CD14-positive monocyte (primary cell): ENCODE results near the gene DUSP19. TPM values are rescaled to one million over a fixed set of nuclear protein-coding genes. Genes with fewer than 3 reads are reported as not detected.

Experiments
- DNase-seq, 3 donors: peaks; one replicate each; pipeline ENCODE4 v3.0.0-alpha.2; 2011 to 2022
- H2AFZ ChIP-seq: 2 replicates; pipeline ENCODE4 v1.6.0; 2012; ENCODE audit warnings: mild to moderate bottlenecking, low read depth, low read length, inconsistent platforms; ENCODE audit not compliant: insufficient read depth, poor library complexity, severe bottlenecking
- H3K27ac ChIP-seq, 2 donors: 1 replicate in 1 of 2; 2 replicates in 1 of 2; pipeline ENCODE4 v1.5.1; 2012 to 2013; ENCODE audit warnings: low read length in 2 of 2, control low read depth in 1 of 2, inconsistent platforms in 1 of 2, low read depth in 1 of 2, mild to moderate bottlenecking in 1 of 2
- H3K27me3 ChIP-seq, 2 donors: one replicate each; pipeline versions ENCODE4 v1.6.0 to v1.6.1; 2011 to 2013; ENCODE audit warnings: low read length in 2 of 2; ENCODE audit not compliant: control insufficient read depth in 2 of 2, insufficient read depth in 2 of 2
- H3K36me3 ChIP-seq, 2 donors: replicated peaks in 1 of 2; 1 replicate in 1 of 2; 2 replicates in 1 of 2; pipeline versions ENCODE4 v1.5.1 to v1.6.1; 2012 to 2013; ENCODE audit warnings: low read length in 2 of 2, control low read depth in 1 of 2, inconsistent platforms in 1 of 2, mild to moderate bottlenecking in 1 of 2; ENCODE audit not compliant: insufficient read depth in 2 of 2, control insufficient read depth in 1 of 2
- H3K4me1 ChIP-seq, 2 donors: 1 replicate in 1 of 2; 2 replicates in 1 of 2; pipeline versions ENCODE4 v1.5.1 to v1.6.1; 2012 to 2013; ENCODE audit warnings: low read length in 2 of 2, control low read depth in 1 of 2, inconsistent platforms in 1 of 2, mild to moderate bottlenecking in 1 of 2, moderate library complexity in 1 of 2; ENCODE audit not compliant: insufficient read depth in 2 of 2, control insufficient read depth in 1 of 2
- H3K4me2 ChIP-seq: replicated peaks from 2 replicates; pipeline ENCODE3; 2012; ENCODE audit warnings: low read length, moderate library complexity, mild to moderate bottlenecking; ENCODE audit not compliant: poor library complexity, severe bottlenecking; ENCODE audit errors: extremely low read depth
- H3K4me3 ChIP-seq, 3 experiments: fragments of 200-600 bp in 1 of 3; sonication (generic) in 1 of 3; replicated peaks in 1 of 3; 1 replicate in 2 of 3; 2 replicates in 1 of 3; pipeline ENCODE4 v1.5.1; 2011 to 2013; ENCODE audit warnings: low read length in 3 of 3, mild to moderate bottlenecking in 3 of 3, control low read depth in 2 of 3, low read depth in 2 of 3, inconsistent platforms in 1 of 3, moderate library complexity in 1 of 3
- H3K79me2 ChIP-seq: 2 replicates; pipeline ENCODE4 v1.6.0; 2012; ENCODE audit warnings: mild to moderate bottlenecking, control low read depth, inconsistent platforms, low read length, moderate library complexity; ENCODE audit not compliant: insufficient read depth
- H3K9ac ChIP-seq: 2 replicates; pipeline ENCODE4 v1.6.0; 2017; ENCODE audit warnings: low read length, mild to moderate bottlenecking; ENCODE audit not compliant: insufficient read depth, poor library complexity, severe bottlenecking
- H3K9me3 ChIP-seq, 2 donors: replicated peaks in 1 of 2; 1 replicate in 1 of 2; 2 replicates in 1 of 2; pipeline versions ENCODE4 v1.5.1 to v1.6.1; 2012 to 2013; ENCODE audit warnings: low read length in 2 of 2, control low read depth in 1 of 2; ENCODE audit not compliant: control insufficient read depth in 1 of 2, insufficient read depth in 1 of 2
- H4K20me1 ChIP-seq: 2 replicates; pipeline ENCODE4 v1.6.0; 2012; ENCODE audit warnings: mild to moderate bottlenecking, low read length, control low read depth, moderate library complexity; ENCODE audit not compliant: insufficient read depth
- H3K27ac Mint-ChIP-seq, 7 donors: one replicate each; pipeline ENCODE4 v1.8.0; 2020; ENCODE audit warnings: mild to moderate bottlenecking in 7 of 7, mixed read lengths in 7 of 7, moderate library complexity in 6 of 7, inconsistent platforms in 2 of 7
- H3K27me3 Mint-ChIP-seq, 3 donors: one replicate each; pipeline ENCODE4 v1.8.0; 2021 to 2022; ENCODE audit warnings: low read depth in 3 of 3, mild to moderate bottlenecking in 3 of 3, mixed read lengths in 3 of 3, moderate library complexity in 3 of 3, inconsistent platforms in 1 of 3
- H3K36me3 Mint-ChIP-seq, 2 donors: one replicate each; pipeline ENCODE4 v1.8.0; 2020; ENCODE audit warnings: mixed read lengths in 2 of 2, inconsistent platforms in 1 of 2, mild to moderate bottlenecking in 1 of 2
- H3K4me1 Mint-ChIP-seq: one replicate; pipeline ENCODE4 v1.8.0; 2020; ENCODE audit warnings: mild to moderate bottlenecking, mixed read lengths
- H3K4me3 Mint-ChIP-seq, 2 donors: one replicate each; pipeline ENCODE4 v1.8.0; 2020; ENCODE audit warnings: mild to moderate bottlenecking in 2 of 2, mixed read lengths in 2 of 2, moderate library complexity in 1 of 2
- H3K9me3 Mint-ChIP-seq, 7 donors: one replicate each; pipeline ENCODE4 v1.8.0; 2020 to 2022; ENCODE audit warnings: mixed read lengths in 7 of 7, mild to moderate bottlenecking in 6 of 7, moderate library complexity in 6 of 7, inconsistent platforms in 2 of 7
- CTCF ChIP-seq: fragments of 200-600 bp; IDR thresholded peaks from one replicate; pipeline ENCODE4 v1.8.0; 2022; ENCODE audit warnings: antibody characterized with exemption, mild to moderate bottlenecking
- WGBS: methylation state at CpG from one replicate; pipeline ENCODE4 v1.1.5; 2013; ENCODE audit warnings: missing lambda C conversion rate; ENCODE audit not compliant: insufficient coverage; 5-methylcytosine and 5-hydroxymethylcytosine counted together
- intact Hi-C, 2 donors: fragments of 100-400 bp; cut with micrococcal nuclease; formaldehyde crosslinking; loops; one replicate each; pipeline versions ENCODE4 v1.15.0 to v1.15.1; 2023
- polyA plus RNA-seq, 3 donors: library from polyadenylated mRNA; depleted of rRNA in 1 of 3; unstranded in 2 of 3; stranded (reverse) in 1 of 3; fragments of 300-500 nt in 2 of 3; fragments of >200 nt in 1 of 3; fragmentation: Illumina TruSeq in 2 of 3; gene quantifications; 1 replicate in 2 of 3; 2 replicates in 1 of 3; pipeline ENCODE4 v1.2.3, GENCODE V29; 2012 to 2021
- small RNA-seq: library from RNA; depleted of rRNA; stranded (forward); fragments of <200 nt; gene quantifications from one replicate; pipeline ENCODE3, GENCODE V24; 2012; ENCODE audit warnings: low read depth; ENCODE audit not compliant: insufficient read length

DUSP19 gene
- polyA plus RNA-seq, 3 donors, result 0.13 to 0.30 (median 0.25) TPM

- Mint-ChIP-seq H3K4me3 (no peak overlapping the region), H3K4me1 (no peaks in the 10 kb centered on the region), H3K27me3 (peaks cover 0 to 2% (median 0%) of the 10 kb centered on the region in 3 donors), H3K9me3 (peaks cover 4 to 15% (median 11%) of the 10 kb centered on the region in 7 donors), H3K27ac (no peak overlapping the region), H3K36me3 (peaks cover 44 to 59% of the 10 kb centered on the region in 2 donors)
- H2AFZ ChIP-seq, result no peak overlapping the region
- no peak overlapping the region for H3K4me3 ChIP-seq
- WGBS, result no CpG with 5 or more reads among the region's 1 CpG
- DNase-seq, result no peak
- no peaks in the 10 kb centered on the region for H3K4me1 ChIP-seq
- no peaks in the 10 kb centered on the region for H4K20me1 ChIP-seq
- no peak overlapping the region for H3K9ac ChIP-seq
- intact Hi-C loops, result no loop called here
- H3K79me2 ChIP-seq, result no peaks in the 10 kb centered on the region
- H3K27me3 ChIP-seq, result no peaks in the 10 kb centered on the region
- H3K27ac ChIP-seq, result no peak overlapping the region
- no peak for TF ChIP-seq CTCF
- peaks cover 4 to 6% of the 10 kb centered on the region in 2 donors for H3K9me3 ChIP-seq
- peaks cover 15 to 73% of the 10 kb centered on the region in 2 donors for H3K36me3 ChIP-seq
- H3K4me2 ChIP-seq, result no peak overlapping the region
Measured at GRCh38 chr2:183148955-183149354, 70.4 kb downstream of the DUSP19 start.

GRCh38 chr2:183149489-183149888 lies 70.9 kb downstream of the DUSP19 start:
- H3K4me1 Mint-ChIP-seq, result no peaks in the 10 kb centered on the region
- no peak overlapping the region for H2AFZ ChIP-seq

More at GRCh38 chr2:183149489-183149888, 70.9 kb downstream of the DUSP19 start:
- H3K27ac Mint-ChIP-seq, result no peak overlapping the region
- no peaks in the 10 kb centered on the region for H3K27me3 ChIP-seq
- peaks cover 44 to 59% of the 10 kb centered on the region in 2 donors for H3K36me3 Mint-ChIP-seq
- peaks cover 4 to 14% (median 6%) of the 10 kb centered on the region in 7 donors for H3K9me3 Mint-ChIP-seq
- peaks cover 0 to 2% (median 0%) of the 10 kb centered on the region in 3 donors for H3K27me3 Mint-ChIP-seq
- peaks cover 15 to 73% of the 10 kb centered on the region in 2 donors for H3K36me3 ChIP-seq
- no peak for DNase-seq
- H3K9ac ChIP-seq, result no peak overlapping the region
- intact Hi-C loops, result no loop called here
- no peak overlapping the region for H3K4me3 ChIP-seq
- no peaks in the 10 kb centered on the region for H3K4me1 ChIP-seq
- no peak for TF ChIP-seq CTCF
- WGBS, result no CpG with 5 or more reads among the region's 2 CpGs
- H4K20me1 ChIP-seq, result no peaks in the 10 kb centered on the region
- no peaks in the 10 kb centered on the region for H3K79me2 ChIP-seq
- H3K27ac ChIP-seq, result no peak overlapping the region
- H3K4me3 Mint-ChIP-seq, result no peak overlapping the region
- no peak overlapping the region for H3K4me2 ChIP-seq
- H3K9me3 ChIP-seq, result peaks cover 0 to 7% of the 10 kb centered on the region in 2 donors

Small RNAs within 50 kb of the gene (small RNA-seq; reads per million reads assigned to genes)
- gene RF00599, result not detected

Other genes starting within 250 kb of the DUSP19 start
- not detected for gene FRZB, start 212.1 kb upstream of the DUSP19 start, polyA plus RNA-seq
- under 1 TPM in 1 of 3 donors, not detected in 2; 0.01 TPM for gene NCKAP1, start 40.3 kb upstream of the DUSP19 start, polyA plus RNA-seq
- 1 to 10 TPM; 1.5 to 4.7 (median 2.0) TPM for gene NUP35, start 45.7 kb downstream of the DUSP19 start, polyA plus RNA-seq